ENCODE data around the gene ANO2. TPM values are rescaled to one million over a fixed set of nuclear protein-coding genes. Genes with fewer than 3 reads are reported as not detected.
A peak's percentile ranks its signal among the peaks of the same experiment; 100 is the strongest.

The ANO2 gene
- total RNA-seq, 1 donor from 2014 or later = 2.6 TPM

DNA sequence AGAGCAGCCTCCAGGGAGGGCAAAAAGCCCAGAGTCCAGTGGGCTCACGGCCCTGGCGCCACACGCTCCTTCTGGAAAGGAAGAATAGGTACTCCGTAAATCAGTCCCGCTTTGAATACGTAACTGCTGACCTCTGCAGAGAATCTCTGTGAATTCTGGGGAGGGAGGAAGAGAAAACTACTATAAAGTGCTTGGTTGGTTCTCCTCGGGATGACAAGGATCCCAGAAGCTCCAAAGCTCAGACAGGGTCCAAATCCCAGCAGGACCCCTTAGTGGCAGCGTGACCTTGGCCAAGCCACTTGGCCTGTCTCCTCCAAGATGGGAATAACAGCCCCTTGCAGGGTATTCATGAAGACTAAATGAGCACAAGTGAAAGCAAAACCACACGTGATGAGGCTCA is 31.7 kb downstream of the ANO2 start:
- Mint-ChIP-seq H3K27ac (no peak overlapping the region), H3K36me3 (no peaks in the 10 kb centered on the region), H3K9me3 (no peaks in the 10 kb centered on the region), H3K4me3 (no peak overlapping the region), H3K27me3 (peaks cover 26% of the 10 kb centered on the region), H3K4me1 (ENCODE audit: unreplicated experiment) (no peaks in the 10 kb centered on the region)
- TF ChIP-seq, protein P1, sequence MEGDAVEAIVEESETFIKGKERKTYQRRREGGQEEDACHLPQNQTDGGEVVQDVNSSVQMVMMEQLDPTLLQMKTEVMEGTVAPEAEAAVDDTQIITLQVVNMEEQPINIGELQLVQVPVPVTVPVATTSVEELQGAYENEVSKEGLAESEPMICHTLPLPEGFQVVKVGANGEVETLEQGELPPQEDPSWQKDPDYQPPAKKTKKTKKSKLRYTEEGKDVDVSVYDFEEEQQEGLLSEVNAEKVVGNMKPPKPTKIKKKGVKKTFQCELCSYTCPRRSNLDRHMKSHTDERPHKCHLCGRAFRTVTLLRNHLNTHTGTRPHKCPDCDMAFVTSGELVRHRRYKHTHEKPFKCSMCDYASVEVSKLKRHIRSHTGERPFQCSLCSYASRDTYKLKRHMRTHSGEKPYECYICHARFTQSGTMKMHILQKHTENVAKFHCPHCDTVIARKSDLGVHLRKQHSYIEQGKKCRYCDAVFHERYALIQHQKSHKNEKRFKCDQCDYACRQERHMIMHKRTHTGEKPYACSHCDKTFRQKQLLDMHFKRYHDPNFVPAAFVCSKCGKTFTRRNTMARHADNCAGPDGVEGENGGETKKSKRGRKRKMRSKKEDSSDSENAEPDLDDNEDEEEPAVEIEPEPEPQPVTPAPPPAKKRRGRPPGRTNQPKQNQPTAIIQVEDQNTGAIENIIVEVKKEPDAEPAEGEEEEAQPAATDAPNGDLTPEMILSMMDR (conservative IDR thresholded peaks at IDR 0.05) = no peak
- DNase-seq (ENCODE audit: extremely low spot score, unreplicated experiment) = no peak

DNA sequence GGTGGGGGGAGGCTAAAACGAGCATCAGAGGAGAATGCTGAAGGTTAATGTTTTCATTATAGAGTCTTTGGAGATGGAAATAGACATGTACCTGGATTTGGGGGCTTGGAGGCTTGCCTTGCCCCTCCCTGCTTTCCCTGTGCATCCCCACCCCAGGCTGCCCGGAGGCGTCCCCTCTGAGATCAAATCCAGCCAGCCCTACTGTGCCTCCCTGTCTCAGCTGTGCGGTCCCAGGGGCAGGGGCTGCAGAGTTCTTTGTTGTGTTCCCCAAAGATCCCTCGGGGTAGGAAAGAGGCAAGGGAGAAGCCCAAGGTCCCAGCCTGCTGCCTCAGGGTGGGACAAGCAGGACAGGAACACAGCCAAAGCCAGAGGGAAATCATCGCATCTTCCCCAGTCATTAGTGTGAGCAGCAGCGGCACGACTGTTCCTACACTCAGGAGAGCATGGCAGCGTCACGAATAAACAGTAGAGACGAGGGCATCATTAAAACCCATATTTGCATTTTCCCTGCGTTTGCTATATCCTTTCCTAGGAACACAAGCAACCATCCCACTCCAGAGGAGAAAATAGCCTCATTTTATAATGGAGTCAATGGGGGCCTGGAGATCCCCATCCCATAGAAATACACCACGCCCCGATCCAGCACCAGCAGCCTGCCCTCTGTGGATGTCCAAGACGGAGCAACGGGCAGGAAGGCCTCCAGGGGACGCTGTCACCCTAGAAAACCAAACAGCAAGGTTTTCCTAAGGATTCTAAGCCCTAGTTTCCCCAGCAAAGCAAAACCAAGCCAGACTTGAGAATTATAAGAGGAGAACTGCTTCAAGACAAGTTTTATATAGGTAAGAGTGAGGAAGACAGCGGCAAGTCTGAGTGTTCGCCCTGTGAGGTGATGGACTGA is 32.4 kb downstream of the ANO2 start:
- no peaks in the 10 kb centered on the region for H3K4me1 Mint-ChIP-seq (ENCODE audit: unreplicated experiment)
- TF ChIP-seq, protein P1 (conservative IDR thresholded peaks at IDR 0.05) = peak; percentile 62
- peaks cover 26% of the 10 kb centered on the region for H3K27me3 Mint-ChIP-seq
- no peaks in the 10 kb centered on the region for H3K9me3 Mint-ChIP-seq
- H3K27ac Mint-ChIP-seq = no peak overlapping the region
- H3K36me3 Mint-ChIP-seq = no peaks in the 10 kb centered on the region
- DNase-seq (ENCODE audit: extremely low spot score, unreplicated experiment) = no peak
- H3K4me3 Mint-ChIP-seq = no peak overlapping the region

DNA sequence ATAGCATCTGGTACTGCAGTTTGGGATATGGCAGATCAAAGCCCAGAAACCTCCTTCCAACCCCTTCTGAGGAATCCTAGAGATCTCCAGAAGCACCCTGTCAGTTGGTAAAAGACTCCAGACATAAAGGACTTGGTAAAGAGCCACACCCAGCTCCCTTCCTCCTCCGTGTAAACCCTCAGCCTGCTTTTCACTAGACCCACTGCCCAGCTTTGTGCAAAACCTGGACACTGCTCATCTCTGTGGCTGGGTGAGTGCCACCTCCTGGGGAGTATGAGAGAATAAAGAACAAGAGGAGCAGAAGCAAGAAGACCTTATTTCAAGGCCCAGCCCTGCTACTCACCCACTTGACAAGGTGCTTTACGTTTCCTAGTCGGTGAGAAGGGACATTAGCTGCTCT is 33.0 kb downstream of the ANO2 start:
- Mint-ChIP-seq H3K36me3 (no peaks in the 10 kb centered on the region), H3K4me3 (no peak overlapping the region), H3K9me3 (no peaks in the 10 kb centered on the region), H3K27ac (no peak overlapping the region), H3K27me3 (peaks cover 26% of the 10 kb centered on the region), H3K4me1 (ENCODE audit: unreplicated experiment) (no peaks in the 10 kb centered on the region)
- no peak for DNase-seq (ENCODE audit: extremely low spot score, unreplicated experiment)
- TF ChIP-seq, protein P1 (conservative IDR thresholded peaks at IDR 0.05) = no peak

DNA sequence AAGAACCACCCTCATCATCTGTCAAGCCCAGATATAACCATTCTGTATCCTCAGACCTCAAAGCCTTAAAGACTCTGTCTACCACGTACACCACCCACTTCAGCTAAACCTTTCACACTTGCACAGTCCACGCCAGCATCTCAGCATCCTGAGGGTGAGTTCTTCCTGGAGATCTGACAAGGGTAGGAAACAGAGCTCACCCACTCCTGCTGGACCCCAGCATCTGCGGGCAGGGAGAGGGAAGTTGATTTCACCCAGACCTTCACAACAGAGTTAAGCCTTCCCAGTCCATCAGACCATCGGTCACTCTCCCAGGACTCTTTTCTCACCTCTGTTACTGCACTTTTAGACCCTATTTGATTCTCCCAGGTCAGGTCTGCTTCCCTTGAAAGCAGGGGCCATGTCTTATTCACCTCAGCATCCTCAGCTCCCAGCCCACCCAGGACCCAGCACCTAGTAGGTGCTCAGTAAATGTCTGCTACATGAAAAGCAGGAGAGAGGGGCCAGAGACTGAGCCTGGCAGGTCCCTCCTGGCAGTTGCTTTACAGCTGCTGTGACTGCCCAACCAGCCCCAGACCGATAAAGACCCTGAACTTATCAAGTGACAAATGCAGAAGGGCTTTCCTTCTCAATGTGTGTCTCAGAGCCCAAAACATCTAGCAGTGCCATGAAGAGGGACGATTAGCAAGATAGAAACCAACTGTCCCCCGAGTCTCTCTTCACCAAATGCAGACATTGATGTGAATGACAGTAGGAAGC is 34.1 kb downstream of the ANO2 start:
- no peak overlapping the region for H3K4me3 Mint-ChIP-seq
- DNase-seq (ENCODE audit: extremely low spot score, unreplicated experiment) = no peak
- no peaks in the 10 kb centered on the region for H3K9me3 Mint-ChIP-seq
- H3K27me3 Mint-ChIP-seq = peaks cover 26% of the 10 kb centered on the region
- no peak overlapping the region for H3K27ac Mint-ChIP-seq
- TF ChIP-seq, protein P1 (conservative IDR thresholded peaks at IDR 0.05) = no peak
- no peaks in the 10 kb centered on the region for H3K36me3 Mint-ChIP-seq
- no peaks in the 10 kb centered on the region for H3K4me1 Mint-ChIP-seq (ENCODE audit: unreplicated experiment)

DNA sequence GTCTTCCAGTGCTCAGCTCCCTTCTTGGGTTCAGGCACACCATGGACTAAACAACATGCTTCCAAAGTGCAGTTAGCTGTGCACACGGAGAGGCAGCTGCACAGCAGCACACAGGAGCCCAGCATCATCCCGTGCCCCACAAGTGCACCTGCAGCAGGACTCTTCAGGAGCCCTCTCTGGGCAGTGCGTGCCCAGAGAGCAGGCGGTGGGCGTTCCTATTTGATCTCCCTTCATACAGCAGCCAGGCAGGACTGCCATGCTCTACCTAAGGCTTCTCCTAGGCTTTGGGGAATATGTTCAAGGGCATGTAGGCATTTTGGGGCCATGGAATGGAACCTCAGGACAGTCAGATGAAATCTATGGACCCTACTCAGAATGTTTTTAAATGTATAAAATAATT is 35.5 kb downstream of the ANO2 start:
- peaks cover 26% of the 10 kb centered on the region for H3K27me3 Mint-ChIP-seq
- no peak for DNase-seq (ENCODE audit: extremely low spot score, unreplicated experiment)
- no peaks in the 10 kb centered on the region for H3K36me3 Mint-ChIP-seq
- no peaks in the 10 kb centered on the region for H3K9me3 Mint-ChIP-seq
- H3K4me3 Mint-ChIP-seq = no peak overlapping the region
- H3K4me1 Mint-ChIP-seq (ENCODE audit: unreplicated experiment) = no peaks in the 10 kb centered on the region
- H3K27ac Mint-ChIP-seq = no peak overlapping the region
- TF ChIP-seq, protein P1 (conservative IDR thresholded peaks at IDR 0.05) = no peak

Data from type B pancreatic cell (in vitro differentiated cells).